SH-SY5Y (cell line): ENCODE results near the gene DIDO1.

ENCODE experiments used
- GATA2 ChIP-seq: IDR thresholded peaks from 2 replicates; pipeline ENCODE4 v1.6.1; 2011; ENCODE audit warnings: mild to moderate bottlenecking, low read depth, low read length
- GATA3 ChIP-seq: IDR thresholded peaks from 2 replicates; pipeline ENCODE4 v1.6.1; 2011; ENCODE audit warnings: low read depth, mild to moderate bottlenecking, low read length, moderate library complexity

DNA sequence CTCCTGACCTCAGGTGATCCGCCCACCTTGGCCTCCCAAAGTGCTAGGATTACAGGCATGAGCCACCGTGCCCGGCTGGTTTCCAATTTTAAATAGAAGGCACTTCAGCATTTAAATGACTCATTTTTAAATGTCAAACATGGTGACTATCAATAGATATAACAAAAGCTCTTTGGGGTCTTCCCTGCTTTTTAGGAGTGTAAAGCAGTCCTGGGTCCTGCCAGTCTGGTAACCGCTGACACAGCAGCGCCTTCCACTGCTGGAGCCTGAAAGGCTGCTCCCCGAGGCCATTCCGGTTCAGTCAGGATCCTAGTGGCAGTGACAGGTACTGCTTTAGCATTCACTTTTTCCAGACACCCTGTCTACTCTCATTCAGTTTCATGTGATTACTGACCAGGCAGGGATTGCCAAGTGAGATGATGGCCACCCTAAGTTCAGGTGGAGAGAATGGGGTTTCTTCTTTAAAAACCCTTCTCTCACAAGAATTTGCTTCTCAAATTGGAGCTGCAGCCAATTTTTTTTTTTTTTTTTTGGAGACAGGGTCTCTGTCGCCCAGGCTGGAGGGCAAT lies 5.1 kb downstream of the DIDO1 start:
- TF ChIP-seq GATA3 (no peak), GATA2 (no peak)
